GM19395 (cell line): ENCODE data around the gene GRIK1.

Source experiments
- ATAC-seq: cut with Tn5 transposase; IDR thresholded peaks from one replicate; pipeline ENCODE4 v1.9.1; 2021; ENCODE audit warnings: mild to moderate bottlenecking, moderate library complexity; ENCODE audit not compliant: unreplicated experiment

GRIK1 gene

GRCh38 chr21:29721964-29722363 is 217.8 kb downstream of the GRIK1 start:
- ATAC-seq, result no peak

GRCh38 chr21:29721221-29721620 is 218.6 kb downstream of the GRIK1 start:
- ATAC-seq, result no peak

GRCh38 chr21:29719521-29719920 is 220.3 kb downstream of the GRIK1 start:
- ATAC-seq, result no peak

- ATAC-seq, result no peak
Observed at GRCh38 chr21:29718081-29718815, 221.5 kb downstream of the GRIK1 start.

GRCh38 chr21:29717659-29718058 is 222.1 kb downstream of the GRIK1 start:
- ATAC-seq, result no peak

GRCh38 chr21:29716753-29717152 is 223.0 kb downstream of the GRIK1 start:
- ATAC-seq, result no peak

GRCh38 chr21:29715089-29715488 is 224.7 kb downstream of the GRIK1 start:
- no peak for ATAC-seq

- no peak for ATAC-seq
Observed at GRCh38 chr21:29712818-29713217, 227.0 kb downstream of the GRIK1 start.

GRCh38 chr21:29711236-29711635 is 228.6 kb downstream of the GRIK1 start:
- ATAC-seq, result no peak

- no peak for ATAC-seq
Observed at GRCh38 chr21:29710498-29710897, 229.3 kb downstream of the GRIK1 start.

GRCh38 chr21:29708401-29708800 is 231.4 kb downstream of the GRIK1 start:
- no peak for ATAC-seq

GRCh38 chr21:29704719-29705118 is 235.1 kb downstream of the GRIK1 start:
- ATAC-seq, result no peak

- ATAC-seq, result no peak
Observed at GRCh38 chr21:29701676-29702075, 238.1 kb downstream of the GRIK1 start.

GRCh38 chr21:29697555-29698193 is 242.1 kb downstream of the GRIK1 start:
- peak; percentile 82 for ATAC-seq

- no peak for ATAC-seq
Observed at GRCh38 chr21:29696937-29697336, 242.9 kb downstream of the GRIK1 start.

- no peak for ATAC-seq
Observed at GRCh38 chr21:29691616-29692491, 247.9 kb downstream of the GRIK1 start.

- ATAC-seq, result no peak
Observed at GRCh38 chr21:29689753-29690152, 250.0 kb downstream of the GRIK1 start.

- no peak for ATAC-seq
Observed at GRCh38 chr21:29684106-29684505, 255.7 kb downstream of the GRIK1 start.

GRCh38 chr21:29682800-29683199 is 257.0 kb downstream of the GRIK1 start:
- ATAC-seq, result no peak

- ATAC-seq, result no peak
Observed at GRCh38 chr21:29680273-29680672, 259.5 kb downstream of the GRIK1 start.

GRCh38 chr21:29678626-29679025 is 261.2 kb downstream of the GRIK1 start:
- ATAC-seq, result no peak

GRCh38 chr21:29677326-29677725 is 262.5 kb downstream of the GRIK1 start:
- ATAC-seq, result no peak
